GM12875 (cell line): ENCODE measurements around the gene ELMO1.

Source experiments
- H3K4me3 ChIP-seq: one replicate; pipeline ENCODE4 v1.5.1; 2011; ENCODE audit warnings: low read depth, low read length, control low read depth
- CTCF ChIP-seq: IDR thresholded peaks from 2 replicates; pipeline ENCODE4 v1.5.1; 2011; ENCODE audit warnings: low read depth, mild to moderate bottlenecking, control low read depth, inconsistent platforms, low read length, moderate library complexity, borderline replicate concordance; ENCODE audit not compliant: insufficient read depth

Gene ELMO1

GRCh38 chr7:37016064-37016878, 432.4 kb downstream of the ELMO1 start:
- H3K4me3 ChIP-seq = no peak overlapping the region
- TF ChIP-seq CTCF = no peak

- no peak for TF ChIP-seq CTCF
- H3K4me3 ChIP-seq = no peak overlapping the region
Observed at GRCh38 chr7:37015353-37016034, 433.2 kb downstream of the ELMO1 start.

GRCh38 chr7:37013771-37014170, 434.9 kb downstream of the ELMO1 start:
- no peak overlapping the region for H3K4me3 ChIP-seq
- no peak for TF ChIP-seq CTCF

- TF ChIP-seq CTCF = no peak
- no peak overlapping the region for H3K4me3 ChIP-seq
Observed at GRCh38 chr7:37011151-37011890, 437.3 kb downstream of the ELMO1 start.

- no peak overlapping the region for H3K4me3 ChIP-seq
- TF ChIP-seq CTCF = no peak
Observed at GRCh38 chr7:37009125-37009675, 439.5 kb downstream of the ELMO1 start.

- no peak for TF ChIP-seq CTCF
- no peak overlapping the region for H3K4me3 ChIP-seq
Observed at GRCh38 chr7:37007691-37008090, 441.0 kb downstream of the ELMO1 start.
